Subcutaneous preadipocyte (primary cell): ENCODE measurements around the gene AREL1. TPM values are rescaled to one million over a fixed set of nuclear protein-coding genes. Genes with fewer than 3 reads are reported as not detected.

Experiments
- small RNA-seq: library from RNA; depleted of rRNA; stranded (forward); fragments of <200 nt; gene quantifications from one replicate; pipeline ENCODE3, GENCODE V24; 2012
- total RNA-seq: library from RNA; depleted of rRNA; stranded (reverse); fragments of >200 nt; gene quantifications from 2 replicates; pipeline ENCODE4 v1.2.3, GENCODE V29; 2012

AREL1 gene, protein sequence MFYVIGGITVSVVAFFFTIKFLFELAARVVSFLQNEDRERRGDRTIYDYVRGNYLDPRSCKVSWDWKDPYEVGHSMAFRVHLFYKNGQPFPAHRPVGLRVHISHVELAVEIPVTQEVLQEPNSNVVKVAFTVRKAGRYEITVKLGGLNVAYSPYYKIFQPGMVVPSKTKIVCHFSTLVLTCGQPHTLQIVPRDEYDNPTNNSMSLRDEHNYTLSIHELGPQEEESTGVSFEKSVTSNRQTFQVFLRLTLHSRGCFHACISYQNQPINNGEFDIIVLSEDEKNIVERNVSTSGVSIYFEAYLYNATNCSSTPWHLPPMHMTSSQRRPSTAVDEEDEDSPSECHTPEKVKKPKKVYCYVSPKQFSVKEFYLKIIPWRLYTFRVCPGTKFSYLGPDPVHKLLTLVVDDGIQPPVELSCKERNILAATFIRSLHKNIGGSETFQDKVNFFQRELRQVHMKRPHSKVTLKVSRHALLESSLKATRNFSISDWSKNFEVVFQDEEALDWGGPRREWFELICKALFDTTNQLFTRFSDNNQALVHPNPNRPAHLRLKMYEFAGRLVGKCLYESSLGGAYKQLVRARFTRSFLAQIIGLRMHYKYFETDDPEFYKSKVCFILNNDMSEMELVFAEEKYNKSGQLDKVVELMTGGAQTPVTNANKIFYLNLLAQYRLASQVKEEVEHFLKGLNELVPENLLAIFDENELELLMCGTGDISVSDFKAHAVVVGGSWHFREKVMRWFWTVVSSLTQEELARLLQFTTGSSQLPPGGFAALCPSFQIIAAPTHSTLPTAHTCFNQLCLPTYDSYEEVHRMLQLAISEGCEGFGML
- 23.9 and 33.8 TPM in 2 replicates for total RNA-seq

DNA sequence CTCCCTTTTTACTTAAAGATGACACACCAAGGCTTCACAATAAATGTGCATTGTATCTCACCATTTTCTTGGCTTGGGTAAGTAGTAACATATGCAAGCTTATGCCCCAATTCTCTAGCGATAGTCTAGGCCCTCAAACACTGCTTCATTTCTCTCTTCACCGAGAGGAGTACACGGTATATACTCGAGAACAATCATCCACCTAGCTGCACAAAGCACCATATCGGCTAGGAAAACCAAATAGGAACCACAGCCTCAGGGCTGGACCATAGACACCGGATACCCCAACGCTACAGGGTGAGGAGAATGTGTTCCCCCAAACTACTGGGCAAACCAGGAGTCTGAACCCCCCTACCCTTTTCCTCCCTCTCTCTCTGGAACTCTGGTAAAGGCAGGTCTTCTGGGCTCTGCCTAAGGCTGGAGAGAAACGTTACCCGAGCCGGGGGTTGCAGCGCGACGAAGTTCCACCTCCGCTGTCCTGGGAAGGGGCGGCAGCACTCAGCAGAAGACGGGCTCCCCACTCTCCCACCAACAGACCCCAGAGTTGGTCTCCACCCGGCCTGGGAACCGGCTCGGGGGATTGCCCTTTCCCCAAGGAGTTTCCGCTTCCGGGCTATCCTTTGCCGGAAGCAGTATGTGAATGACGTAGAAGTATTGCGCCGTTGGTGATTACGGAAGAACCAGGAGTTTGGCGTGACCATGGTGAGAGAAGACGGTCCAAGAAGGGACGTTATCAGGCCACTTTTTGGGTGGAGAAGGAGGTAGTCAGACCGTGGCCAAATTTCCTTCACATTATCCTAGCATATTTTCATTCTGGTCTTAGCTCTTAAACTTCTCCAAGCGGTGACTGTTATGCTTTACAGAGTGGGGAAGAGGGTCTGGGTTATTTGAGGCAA is at the start of gene AREL1, which contains the start of gene FCF1:
Gene AREL1 (minus strand): TSS at position 582 of the 896 bp plus-strand sequence. CDS start 27,465 bp downstream, outside the sequence.
Gene FCF1 (plus strand): TSS at position 646 of the 896 bp plus-strand sequence. CDS start 54 bp downstream, at position 700.

GRCh38 chr14:74611650-74612349 is 101.1 kb downstream of the AREL1 start, which contains the start of gene LTBP2:
Gene LTBP2 (minus strand): TSS chr14:74612237. CDS start chr14:74611944, 293 bp downstream.

Small RNAs within 50 kb of the gene (small RNA-seq; reads per million reads assigned to genes)
- not detected for gene RF00409

Other genes starting within 250 kb of the AREL1 start
- 86.8 and 159 TPM in 2 replicates for gene NPC2, start 219.8 kb downstream of the AREL1 start, total RNA-seq
- gene ISCA2, start 219.3 kb downstream of the AREL1 start, total RNA-seq = 19.5 and 19.7 TPM in 2 replicates
- 40.1 and 59.5 TPM in 2 replicates for gene LTBP2, start 100.8 kb downstream of the AREL1 start, total RNA-seq
- gene FCF1, start 64 bp upstream of the AREL1 start, total RNA-seq = 20.9 and 24.3 TPM in 2 replicates
- gene YLPM1, start 50.2 kb upstream of the AREL1 start, total RNA-seq = 34.6 and 37.8 TPM in 2 replicates
- gene PROX2, start 163.1 kb upstream of the AREL1 start, total RNA-seq = not detected in 2 replicates
- 68.7 and 95.0 TPM in 2 replicates for gene DLST, start 168.8 kb upstream of the AREL1 start, total RNA-seq
- 0.37 and 2.3 TPM in 2 replicates for gene RPS6KL1, start 210.2 kb upstream of the AREL1 start, total RNA-seq
- gene PGF, start 242.5 kb upstream of the AREL1 start, total RNA-seq = 1.1 and 6.3 TPM in 2 replicates